GM19239 (cell line): ENCODE measurements around the gene AFAP1L2.
"Not testable (repeated sequence)": the region's sequence is repeated elsewhere in the genome, so short reads cannot be mapped to it uniquely, and the experiment has no call there.

Experiments used
- DNase-seq: peaks from one replicate; pipeline ENCODE4 v3.0.0; 2011; ENCODE audit warnings: low spot score; ENCODE audit not compliant: insufficient read length
- FAIRE-seq: peaks from 2 replicates; lab custom pipeline; 2011; peaks lifted over from hg19 to GRCh38; lab: Jason Lieb, UNC

Gene AFAP1L2

DNA sequence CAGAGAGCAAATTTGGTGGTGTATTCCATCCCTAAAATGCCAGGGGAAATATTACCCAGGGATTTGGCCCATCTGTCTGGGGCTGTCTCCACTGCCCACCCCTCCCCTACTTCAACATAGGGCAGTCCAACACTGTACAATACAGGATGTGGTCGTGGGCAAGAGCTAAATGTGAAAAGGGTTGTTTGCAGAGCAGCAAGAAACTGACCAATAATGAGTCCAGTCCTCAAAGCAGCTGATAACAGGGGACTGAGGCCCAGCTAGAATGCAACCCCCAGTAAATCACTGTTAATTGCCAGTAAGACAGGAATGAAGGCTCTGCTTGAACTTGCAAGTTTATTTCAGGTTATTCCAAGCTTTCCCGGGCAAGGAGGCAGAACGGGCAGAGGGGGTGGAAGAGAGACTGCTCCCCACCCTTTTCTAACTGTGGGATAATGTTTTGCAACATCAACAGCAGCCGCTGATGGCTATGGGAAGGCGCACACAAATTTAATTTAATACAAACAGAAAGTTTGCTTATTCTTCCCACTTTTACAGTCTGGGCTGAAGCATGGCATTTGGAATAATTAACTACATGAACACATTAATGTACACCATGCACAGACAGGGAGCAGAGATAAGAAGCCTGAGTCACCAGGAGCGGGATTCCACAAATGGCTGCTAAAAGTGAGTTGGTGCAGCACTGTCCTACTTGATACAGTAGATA lies 36.8 kb downstream of the AFAP1L2 start:
- no peak for FAIRE-seq
- DNase-seq, result no peak

DNA sequence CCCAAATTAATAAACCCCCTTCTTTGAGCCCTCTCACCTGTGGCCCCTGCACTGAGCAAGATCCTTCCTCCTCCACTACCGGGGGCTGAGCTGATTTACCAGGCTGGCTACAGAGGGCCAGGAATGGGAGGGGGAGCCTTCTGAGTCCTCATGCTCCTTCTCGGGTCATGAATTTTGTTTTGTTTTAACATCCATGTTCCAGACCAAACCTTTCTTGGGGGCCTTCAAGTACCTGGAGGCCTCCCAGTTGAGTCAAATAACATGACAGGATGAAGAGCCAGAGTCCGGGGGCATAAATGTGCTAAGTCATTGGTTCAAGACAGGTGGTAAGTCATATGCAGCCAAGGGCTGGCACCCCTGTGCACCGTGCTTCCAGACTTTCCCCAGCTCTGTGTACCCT lies 39.6 kb downstream of the AFAP1L2 start:
- no peak for FAIRE-seq

DNA sequence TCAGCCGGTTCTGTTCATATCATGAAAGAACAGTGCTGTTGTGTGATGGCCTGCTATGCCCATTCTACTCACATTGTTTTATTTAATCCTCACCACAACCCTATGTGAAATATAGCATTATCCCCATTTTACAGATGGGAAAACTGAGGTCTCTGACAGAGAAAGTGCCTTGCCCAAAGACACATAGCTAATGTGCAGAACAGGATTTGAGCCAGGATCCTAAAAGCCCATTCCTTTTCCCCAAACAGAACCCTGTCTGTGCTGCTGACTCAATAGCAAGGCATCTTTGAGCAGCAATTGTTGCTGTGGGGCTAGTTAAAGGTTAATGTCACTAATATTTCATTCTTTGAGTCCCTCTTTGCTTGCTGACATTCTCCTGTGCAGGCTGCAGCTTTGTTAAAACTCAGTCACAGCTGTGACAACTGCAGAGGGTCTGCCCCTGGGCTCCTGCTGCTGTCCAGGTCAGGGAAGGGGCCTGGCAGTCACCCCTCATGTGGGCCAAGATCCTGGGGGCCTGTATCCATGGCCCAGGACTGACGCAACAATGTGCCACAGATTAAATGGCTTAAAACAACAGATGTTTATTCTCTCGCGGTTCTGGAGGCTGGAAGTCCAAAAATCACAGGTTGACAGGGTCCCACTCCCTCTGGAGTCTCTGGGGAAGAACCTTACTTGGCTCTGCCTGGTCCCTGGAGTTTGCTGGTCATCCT lies 40.4 kb downstream of the AFAP1L2 start:
- no peak for FAIRE-seq
- no peak for DNase-seq

More for the DNA sequence above, 39.6 kb downstream of the AFAP1L2 start:
- DNase-seq, result no peak

DNA sequence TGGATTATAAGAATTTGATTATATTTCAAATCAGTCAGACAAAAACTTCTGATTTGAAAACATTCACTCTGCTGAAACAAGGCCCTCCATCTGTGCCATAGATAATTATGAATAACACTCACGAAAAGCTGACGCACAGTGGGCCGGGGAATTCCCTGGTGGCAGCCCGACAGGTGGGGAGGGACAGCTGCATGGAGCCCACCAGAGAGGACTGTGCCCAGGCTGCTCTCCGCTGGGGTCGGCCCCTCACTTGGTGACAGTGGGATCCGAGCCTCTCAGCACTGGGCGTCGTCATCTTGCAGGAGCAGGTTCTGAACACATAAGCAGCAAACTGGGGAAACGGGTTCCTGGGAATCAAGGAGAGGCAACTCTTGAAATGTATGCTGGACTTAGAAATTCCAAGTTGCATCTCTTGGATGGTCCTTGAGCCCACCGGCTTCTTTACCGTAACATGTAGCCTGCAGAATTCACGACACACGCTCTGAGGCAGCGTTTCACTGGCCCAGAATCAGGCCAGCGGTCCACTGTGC lies 41.4 kb downstream of the AFAP1L2 start:
- no peak for DNase-seq
- no peak for FAIRE-seq

DNA sequence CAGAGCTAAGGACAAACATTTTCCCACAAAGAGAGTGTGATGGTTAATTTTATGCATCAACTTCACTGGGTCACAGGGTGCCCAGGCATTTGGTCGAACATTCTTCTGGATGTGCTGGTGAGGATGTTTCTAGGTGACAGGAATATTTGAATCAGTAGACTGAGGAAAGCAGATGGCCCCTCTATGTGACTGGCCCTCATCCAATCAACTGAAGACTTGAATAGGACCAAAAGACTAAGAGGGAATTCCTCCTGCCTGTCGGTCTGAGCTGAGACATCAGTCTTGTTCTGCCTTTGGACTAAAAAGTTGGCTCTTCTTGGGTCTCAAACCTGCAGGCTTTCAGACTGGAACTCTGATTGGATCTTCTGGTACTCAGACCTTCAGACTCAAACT lies 44.4 kb downstream of the AFAP1L2 start:
- DNase-seq, result no peak
- no peak for FAIRE-seq

DNA sequence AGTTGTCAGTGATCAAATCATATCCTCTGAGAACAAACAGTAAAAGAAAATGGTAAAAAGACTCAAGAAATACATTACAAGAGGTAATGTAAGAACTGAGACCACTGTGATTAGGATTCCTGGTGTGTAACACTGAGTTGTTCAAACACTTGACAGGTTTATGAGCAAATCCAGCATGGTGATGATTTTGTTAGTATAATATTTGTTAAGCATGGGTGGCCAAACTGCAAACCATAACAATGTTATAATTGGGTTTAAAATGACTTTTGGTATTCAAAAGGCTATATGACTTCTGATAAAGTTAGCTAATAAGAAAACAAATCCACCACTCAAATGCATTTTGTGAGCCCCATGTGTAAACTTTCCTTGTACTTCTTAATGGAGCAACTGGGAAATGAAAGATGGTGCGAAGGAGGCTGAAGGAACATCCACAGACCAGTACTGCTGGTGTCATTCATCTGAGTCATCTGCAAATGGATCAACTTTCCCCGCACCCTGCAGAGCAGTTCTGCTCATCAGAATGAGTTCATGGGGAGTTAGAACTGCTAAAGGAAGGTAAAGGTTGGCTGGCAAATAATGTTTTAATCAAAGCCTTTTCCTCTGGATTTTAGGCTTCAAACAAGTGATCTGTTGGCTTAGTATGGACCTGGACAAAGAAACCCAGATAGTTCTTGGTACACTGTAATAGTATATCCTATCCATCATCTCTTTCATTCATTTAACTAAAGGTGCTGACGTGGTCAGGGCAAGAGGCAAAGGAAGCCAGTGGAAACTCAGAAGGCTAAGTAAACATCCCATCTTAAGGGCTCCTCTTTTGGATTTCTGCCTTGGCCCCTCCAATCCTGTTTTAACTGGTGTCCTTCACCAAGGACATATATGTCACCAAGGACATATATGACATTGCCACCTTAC lies 45.0 kb downstream of the AFAP1L2 start:
- DNase-seq (no peak), FAIRE-seq (no peak)

DNA sequence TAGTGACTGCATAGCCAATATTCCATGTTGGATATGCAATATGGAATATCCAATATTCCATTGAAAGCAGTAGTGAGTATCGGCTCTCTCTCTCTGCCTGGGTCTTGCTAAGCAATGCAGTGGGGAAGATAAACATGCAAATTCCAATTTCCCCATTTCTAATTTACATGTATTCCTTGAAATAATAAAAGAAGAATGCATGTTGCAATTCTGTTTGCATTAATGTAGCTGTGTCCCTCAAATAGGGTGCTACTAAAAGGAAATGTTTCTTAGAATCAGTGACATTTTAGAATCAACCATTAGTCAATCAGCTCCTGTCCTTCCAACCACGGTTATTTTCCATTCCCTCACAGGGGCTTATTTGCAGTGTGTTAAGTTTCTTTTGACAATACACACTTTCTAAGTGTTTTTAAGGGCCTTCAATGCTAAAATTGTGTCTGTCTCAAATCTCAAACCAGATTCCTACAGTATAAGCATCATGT lies 46.7 kb downstream of the AFAP1L2 start:
- DNase-seq (no peak), FAIRE-seq (no peak)

DNA sequence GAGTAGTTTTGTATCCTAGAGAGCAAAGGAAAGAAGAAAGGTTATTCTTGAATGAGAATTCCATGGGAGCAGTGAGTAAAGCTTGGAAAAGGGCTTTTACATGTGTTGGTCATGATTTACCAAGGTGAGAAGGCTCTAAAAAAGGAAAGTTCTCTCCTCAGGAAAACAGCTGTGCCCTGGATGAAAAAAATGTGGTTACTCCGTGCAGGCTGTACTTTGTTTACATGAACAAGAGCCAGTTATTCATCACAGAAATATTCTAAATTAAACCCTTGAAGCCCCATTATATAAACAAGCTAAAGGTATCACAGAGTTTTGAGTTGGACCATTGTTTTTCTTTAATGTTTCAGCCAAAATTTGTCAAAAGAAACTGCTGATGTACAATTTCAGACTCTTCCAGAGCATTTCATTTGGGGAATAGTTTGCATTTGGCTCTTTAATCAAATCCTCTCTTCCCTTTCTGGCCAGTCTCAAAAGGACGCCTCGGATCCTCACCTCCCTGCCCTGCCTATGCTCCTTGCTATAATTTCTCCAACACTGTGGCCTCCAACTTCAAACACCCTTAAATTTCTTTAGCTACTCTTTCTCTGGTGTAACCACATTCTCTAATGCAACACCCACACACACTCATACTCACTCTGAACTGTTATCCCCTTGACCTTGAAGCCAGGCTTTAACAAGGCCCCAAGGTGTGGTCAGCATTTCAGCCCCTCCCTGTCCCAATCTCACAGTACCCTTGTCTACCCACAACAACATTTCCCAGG lies 47.4 kb downstream of the AFAP1L2 start:
- FAIRE-seq (no peak), DNase-seq (no peak)

DNA sequence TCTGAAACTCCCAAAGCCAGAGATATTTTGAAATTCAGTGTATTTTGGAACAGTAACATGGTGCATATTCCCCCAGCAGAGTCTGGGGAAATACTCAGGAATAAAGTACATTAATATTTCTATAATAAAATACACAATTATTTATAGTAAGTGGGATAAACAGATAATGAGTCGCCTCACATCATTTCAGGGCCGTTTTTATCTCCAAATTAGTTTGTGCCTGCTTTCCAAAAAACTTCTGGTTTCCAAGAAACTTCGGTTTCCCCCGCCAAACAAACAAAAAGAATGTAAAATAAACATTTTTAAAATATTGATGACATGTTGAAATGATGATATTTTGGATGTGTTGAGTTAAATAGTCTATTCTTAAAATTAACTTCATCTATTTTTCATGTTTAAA lies 48.2 kb downstream of the AFAP1L2 start:
- DNase-seq, result no peak
- FAIRE-seq, result no peak

DNA sequence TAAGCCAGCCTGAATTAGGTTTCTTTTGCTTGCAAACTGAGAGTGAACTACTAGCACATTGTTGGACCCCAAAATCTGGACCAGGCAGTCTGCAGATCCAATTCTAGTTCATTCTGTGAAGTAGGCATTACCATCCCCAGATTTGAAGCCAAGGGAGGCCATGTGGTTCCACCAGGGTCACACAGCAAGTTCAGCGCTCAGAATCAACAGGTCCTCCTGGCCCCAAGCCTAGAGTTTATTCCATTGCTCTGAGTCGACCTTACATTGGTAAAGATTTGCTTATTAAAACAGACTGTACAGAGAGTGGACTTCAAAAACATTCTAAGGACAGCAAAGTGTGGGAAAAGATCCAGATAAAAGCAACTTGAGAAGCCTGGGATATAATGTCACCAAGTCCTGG lies 50.9 kb downstream of the AFAP1L2 start:
- DNase-seq (no peak), FAIRE-seq (no peak)

DNA sequence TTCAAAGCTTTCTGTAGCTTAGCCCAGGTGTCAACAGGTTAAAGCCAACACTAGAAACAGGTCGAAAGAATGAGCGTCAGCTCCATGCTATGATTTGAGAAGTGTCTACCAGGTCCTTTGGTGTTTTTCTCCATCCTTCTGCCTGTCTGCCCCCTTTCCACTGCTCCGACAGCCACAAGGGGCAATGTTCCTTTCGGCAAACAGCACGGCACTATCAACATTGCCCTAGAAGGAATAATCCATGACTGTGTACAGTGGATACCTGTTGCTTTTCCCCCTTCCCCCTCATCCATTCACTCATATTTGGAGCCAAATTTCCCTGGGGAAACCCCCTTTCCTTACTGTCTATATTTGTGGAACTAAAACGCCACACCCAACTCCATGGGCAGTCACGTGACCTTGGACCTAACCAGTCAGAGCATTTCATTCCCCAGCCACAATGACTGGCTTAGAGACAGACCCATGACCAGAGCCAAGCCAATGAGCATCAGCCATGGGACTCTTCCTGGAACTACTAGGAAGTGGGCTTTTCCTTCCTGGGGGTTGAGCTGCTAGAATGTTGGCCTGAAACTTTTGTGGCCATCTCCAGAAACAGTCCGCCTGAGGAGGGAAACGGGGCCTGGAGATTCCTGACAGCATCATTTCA lies 51.5 kb downstream of the AFAP1L2 start:
- DNase-seq (no peak), FAIRE-seq (no peak)

DNA sequence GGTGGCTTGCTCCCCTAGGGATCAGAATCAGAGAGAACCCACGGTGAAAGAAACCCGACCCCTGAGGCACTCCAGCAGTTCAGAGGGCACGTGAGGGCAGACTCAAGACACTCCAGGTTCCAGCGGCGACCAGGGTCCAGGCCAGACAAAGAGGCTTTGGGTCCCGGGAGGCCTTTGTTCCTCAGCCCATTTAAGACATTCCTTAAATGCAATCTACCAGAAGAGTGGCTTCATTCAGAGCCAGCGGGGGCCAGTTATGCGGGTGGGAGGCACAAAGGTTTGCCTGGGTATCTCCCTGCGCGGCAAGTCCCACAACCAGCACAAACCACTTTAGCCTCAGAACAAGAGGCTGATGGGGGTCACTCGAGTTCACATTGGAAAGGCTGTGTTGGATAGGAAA lies 53.6 kb downstream of the AFAP1L2 start:
- FAIRE-seq (no peak), DNase-seq (no peak)

DNA sequence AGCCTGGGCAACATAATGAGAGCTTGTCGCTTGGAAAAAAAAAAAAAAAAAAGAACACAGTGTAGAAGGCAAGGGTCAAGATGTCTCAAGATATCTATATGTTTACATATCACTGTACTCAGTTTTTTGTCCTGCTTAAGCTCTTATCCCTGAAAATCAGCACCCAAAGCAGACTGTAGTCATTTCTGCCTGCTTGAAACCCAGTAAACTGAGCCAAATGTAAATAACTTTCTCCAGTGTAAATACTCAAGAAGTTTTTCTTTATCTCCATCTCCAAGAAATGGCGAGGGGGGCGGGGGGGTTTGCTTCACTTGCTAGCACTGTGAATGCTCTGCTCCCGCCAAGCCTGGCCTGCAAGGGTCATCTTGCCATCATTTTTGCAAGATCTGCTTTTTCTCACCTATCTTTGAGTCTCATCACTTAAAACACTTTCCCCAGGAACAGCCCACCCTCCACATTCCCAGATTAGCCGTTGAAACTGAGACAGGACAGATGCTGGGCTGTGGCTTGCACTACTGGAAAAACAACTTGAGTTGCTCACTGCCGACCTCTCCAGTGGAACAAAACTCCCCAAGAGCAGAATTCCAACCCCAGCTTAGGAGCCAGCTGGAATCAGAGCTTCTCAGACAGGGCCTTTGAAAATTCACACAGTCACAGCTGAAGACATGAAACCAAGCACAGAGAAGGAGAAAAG lies 54.6 kb downstream of the AFAP1L2 start:
- no peak for FAIRE-seq
- DNase-seq, result no peak

DNA sequence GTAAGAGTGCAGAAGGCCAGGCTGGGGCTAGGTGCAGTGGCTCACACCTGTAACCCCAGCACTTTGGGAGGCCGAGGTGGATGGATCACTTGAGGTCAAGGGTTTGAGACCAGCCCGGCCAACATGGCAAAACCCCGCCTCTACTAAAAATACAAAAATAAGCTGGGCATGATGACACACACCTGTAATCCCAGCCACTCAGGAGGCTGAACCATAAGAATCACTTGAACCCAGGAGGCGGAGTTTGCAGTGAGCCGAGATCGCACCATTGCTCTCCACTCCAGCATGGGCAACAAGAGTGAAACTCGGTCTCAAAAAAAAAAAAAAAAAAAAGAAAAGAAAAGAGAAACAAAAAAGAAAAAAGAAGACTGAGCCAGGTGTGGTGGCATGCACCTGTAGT lies 55.2 kb downstream of the AFAP1L2 start:
- not testable (repeated sequence) for FAIRE-seq

DNA sequence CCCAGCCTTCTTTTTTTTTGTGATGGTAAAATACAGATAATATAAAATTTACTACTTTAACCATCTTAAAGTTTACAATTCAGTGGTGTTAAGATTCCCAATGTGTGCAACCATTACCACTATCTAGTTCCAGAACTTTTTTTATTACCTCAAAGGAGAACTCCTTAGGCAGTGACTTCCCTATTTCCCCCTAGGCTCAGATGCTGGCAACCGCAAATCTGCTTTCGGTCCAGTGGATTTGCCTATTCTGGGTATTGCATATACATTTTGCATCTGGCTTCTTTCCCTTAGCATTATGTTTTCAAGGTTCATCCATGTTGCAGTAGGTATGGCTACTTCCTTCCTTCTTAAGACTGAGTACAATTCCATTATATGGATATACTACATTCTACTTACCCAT lies 56.5 kb downstream of the AFAP1L2 start:
- DNase-seq (no peak), FAIRE-seq (no peak)

More for the DNA sequence above, 55.2 kb downstream of the AFAP1L2 start:
- DNase-seq, result not testable (repeated sequence)

DNA sequence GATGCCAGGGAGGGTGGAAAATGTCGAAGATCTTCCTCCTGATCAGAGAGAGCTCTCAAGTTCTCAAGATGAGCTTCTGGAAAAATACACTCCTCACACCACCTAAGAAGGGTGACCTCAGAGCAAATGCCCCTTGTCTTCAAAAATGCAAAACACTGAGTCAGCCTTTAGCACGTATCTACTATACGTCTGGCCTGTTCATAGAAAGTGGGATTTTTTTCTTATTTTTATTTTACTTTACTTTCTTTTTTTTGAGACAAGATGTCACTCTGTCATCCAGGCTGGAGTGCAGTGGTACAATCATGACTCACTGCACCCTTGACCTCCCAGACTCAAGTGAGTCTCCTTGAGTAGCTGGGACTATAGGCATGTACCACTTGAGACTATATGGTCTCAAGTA lies 57.1 kb downstream of the AFAP1L2 start:
- FAIRE-seq (no peak), DNase-seq (no peak)

DNA sequence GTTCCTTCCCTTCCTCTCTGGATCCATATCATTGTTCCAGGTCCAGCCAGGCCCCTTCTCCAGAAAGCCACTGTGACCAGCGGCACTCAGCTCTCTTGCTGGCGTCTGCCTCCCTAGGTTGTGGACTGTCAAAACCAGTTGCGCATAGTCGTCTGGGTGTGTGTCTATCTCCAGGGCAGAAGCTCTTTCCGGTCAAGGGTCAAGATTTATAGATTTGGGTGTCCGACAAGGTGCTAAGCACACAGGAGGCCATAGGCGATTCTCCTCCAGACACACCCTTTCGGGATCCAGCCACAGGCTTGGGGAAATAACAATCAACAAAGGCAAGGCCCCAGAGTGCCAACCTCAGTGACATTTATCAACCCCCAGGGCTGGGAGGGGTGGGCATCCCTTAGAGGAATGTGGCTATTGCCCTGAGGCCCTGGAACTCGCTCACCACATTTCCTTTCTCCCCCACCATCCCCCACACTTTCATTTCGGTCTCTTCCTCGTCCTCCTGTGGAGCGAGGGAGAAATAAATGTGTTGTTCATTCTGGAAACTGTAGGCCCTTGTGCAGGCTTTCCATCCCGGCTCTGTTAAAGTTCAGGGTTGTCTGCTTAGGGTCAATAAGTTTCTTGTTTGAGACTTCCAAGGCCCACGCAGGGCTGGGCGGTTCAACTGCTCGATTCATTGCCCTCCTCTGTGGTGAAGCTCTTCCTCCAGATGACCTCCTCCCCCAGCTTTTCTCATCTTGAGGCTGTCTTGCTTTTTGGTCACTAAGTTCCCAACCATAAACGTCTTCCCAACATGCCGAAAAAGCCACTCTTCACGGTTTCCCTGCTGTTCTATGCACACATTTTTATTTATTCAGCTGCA lies 57.9 kb downstream of the AFAP1L2 start:
- no peak for DNase-seq
- no peak for FAIRE-seq

DNA sequence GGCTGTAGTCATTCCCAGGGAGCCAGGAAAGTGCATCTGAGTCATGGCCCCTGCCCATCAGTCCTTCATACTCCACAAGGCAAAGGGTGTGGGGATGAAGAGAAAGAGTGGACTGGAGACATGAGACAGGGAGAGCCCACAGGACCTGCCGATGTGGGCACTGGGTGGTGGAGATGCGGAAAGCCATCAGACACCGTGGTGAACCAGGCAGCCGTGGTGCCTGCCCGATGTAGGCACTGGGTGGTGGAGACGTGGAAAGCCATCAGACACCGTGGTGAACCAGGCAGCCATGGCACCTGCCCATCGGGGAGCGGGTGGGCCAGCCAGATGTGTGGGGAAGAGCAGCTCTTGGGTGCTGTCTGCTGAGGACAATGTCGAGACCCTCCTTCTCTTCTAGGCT lies 58.6 kb downstream of the AFAP1L2 start:
- DNase-seq (no peak), FAIRE-seq (no peak)
